Panc1 (cell line): ENCODE data around the gene ME1. TPM values are rescaled to one million over a fixed set of nuclear protein-coding genes. Genes with fewer than 3 reads are reported as not detected.
"Not testable (repeated sequence)": the region's sequence is repeated elsewhere in the genome, so short reads cannot be mapped to it uniquely, and the experiment has no call there.

Experiments used
- ATAC-seq: fragments of 200-7000 bp; cut with Tn5 transposase; 2 replicates; pipeline ENCODE4 v1.9.1; 2020; ENCODE audit warnings: mild to moderate bottlenecking, moderate library complexity
- BruUV-seq: library from RNA; stranded (reverse); fragments of 400-500 nt; replicated peaks from 2 replicates; lab custom pipeline; 2021; lab: Mats Ljungman, UMichigan
- CTCF ChIA-PET: fragments of 300-600 bp; sonication (Branson Sonifier 250); formaldehyde crosslinking; loops from one replicate; lab custom pipeline; 2022; ENCODE audit warnings: antibody characterized with exemption; lab: Charles Lee
- POLR2A ChIA-PET: fragments of 300-600 bp; sonication (Branson Sonifier 250); formaldehyde crosslinking; loops from one replicate; lab custom pipeline; 2022; ENCODE audit warnings: antibody characterized with exemption; lab: Charles Lee
- DNase-seq: peaks from one replicate; pipeline ENCODE4 v3.0.0-alpha.2; 2010; ENCODE audit warnings: low read depth, low spot score
- H3K27ac ChIP-seq: 2 replicates; pipeline ENCODE4 v1.5.1; 2011; ENCODE audit warnings: mild to moderate bottlenecking, low read length, inconsistent platforms
- H3K27me3 ChIP-seq: fragments of 200-500 bp; sonication (Bioruptor generic); 2 replicates; pipeline ENCODE4 v1.6.0; 2014; ENCODE audit warnings: low read length, inconsistent platforms; ENCODE audit not compliant: control insufficient read depth, insufficient read depth
- H3K36me3 ChIP-seq: fragments of 200-500 bp; sonication (Bioruptor generic); 2 replicates; pipeline ENCODE4 v1.5.1; 2014; ENCODE audit warnings: inconsistent platforms, mild to moderate bottlenecking, low read length, moderate library complexity; ENCODE audit not compliant: control insufficient read depth, insufficient read depth
- H3K4me1 ChIP-seq: 2 replicates; pipeline ENCODE4 v1.5.1; 2011; ENCODE audit warnings: inconsistent platforms, mild to moderate bottlenecking, low read length, moderate library complexity; ENCODE audit not compliant: control insufficient read depth, insufficient read depth
- H3K4me3 ChIP-seq, 2 experiments: 2 replicates each; pipeline ENCODE4 v1.5.1; 2011 to 2012; ENCODE audit warnings: low read depth in 2 of 2, low read length in 2 of 2, mild to moderate bottlenecking in 2 of 2, inconsistent platforms in 1 of 2, moderate library complexity in 1 of 2
- H3K9me3 ChIP-seq: fragments of 200-500 bp; sonication (Bioruptor generic); 2 replicates; pipeline ENCODE4 v1.5.1; 2014; ENCODE audit warnings: low read depth, mild to moderate bottlenecking, inconsistent platforms, low read length, moderate library complexity; ENCODE audit not compliant: control insufficient read depth, insufficient read depth
- CTCF ChIP-seq: fragments of 450-650 bp; IDR thresholded peaks from 2 replicates; pipeline ENCODE4 v1.5.1; 2017; ENCODE audit warnings: mild to moderate bottlenecking
- POLR2AphosphoS5 ChIP-seq: IDR thresholded peaks from 2 replicates; pipeline ENCODE4 v1.6.1; 2012; ENCODE audit warnings: mild to moderate bottlenecking, low read depth, low read length, moderate library complexity
- REST ChIP-seq, 2 experiments: IDR thresholded peaks; 2 replicates each; pipeline ENCODE4 v1.6.1; 2011 to 2012; ENCODE audit warnings: low read depth in 2 of 2, control low read depth in 1 of 2, low read length in 1 of 2, mild to moderate bottlenecking in 1 of 2, moderate library complexity in 1 of 2; ENCODE audit not compliant: insufficient read depth in 1 of 2
- SIN3A ChIP-seq: IDR thresholded peaks from 2 replicates; pipeline ENCODE4 v1.6.1; 2012; ENCODE audit warnings: low read depth, mild to moderate bottlenecking, low read length, moderate library complexity, borderline replicate concordance; ENCODE audit not compliant: insufficient read depth
- TCF7L2 ChIP-seq: IDR thresholded peaks from 2 replicates; pipeline ENCODE4 v1.6.1; 2011; ENCODE audit warnings: mild to moderate bottlenecking, low read depth, low read length, inconsistent platforms
- in situ Hi-C: cut with HindIII; loops from 2 replicates; pipeline ENCODE4 v1.10.0; 2016; ENCODE audit warnings: low sequenced_read_pairs, low pct_unique_long_range_greater_than_20kb
- intact Hi-C: fragments of 100-400 bp; cut with micrococcal nuclease; formaldehyde crosslinking; loops from one replicate; pipeline ENCODE4 v1.10.0; 2022; ENCODE audit not compliant: unreplicated experiment
- total RNA-seq: library from RNA; stranded (reverse); gene quantifications from one replicate; pipeline ENCODE4 v1.2.1, GENCODE V29; 2021; ENCODE audit not compliant: unreplicated experiment

Gene ME1
- total RNA-seq, 1 experiment from 2014 or later, result 19.7 TPM

GRCh38 chr6:83362349-83362748 is 68.5 kb downstream of the ME1 start:
- intact Hi-C loops, BruUV-seq, ATAC-seq, H3K9me3 ChIP-seq, H3K36me3 ChIP-seq, H3K27ac ChIP-seq, POLR2A ChIA-PET, in situ Hi-C loops, H3K27me3 ChIP-seq, CTCF ChIA-PET, DNase-seq, H3K4me3 ChIP-seq, H3K4me1 ChIP-seq: not testable (repeated sequence)

- intact Hi-C loops, result no loop called here
These were observed 71.2 kb downstream of the ME1 start for GRCh38 chr6:83359638-83360037.

More at GRCh38 chr6:83359638-83360037, 71.2 kb downstream of the ME1 start:
- ChIA-PET CTCF (no interaction called here), POLR2A (no interaction called here)
- H3K27ac ChIP-seq, result no peak overlapping the region
- no peaks in the 10 kb centered on the region for H3K27me3 ChIP-seq
- no peak for DNase-seq
- H3K36me3 ChIP-seq, result no peaks in the 10 kb centered on the region
- in situ Hi-C loops, result no loop called here
- H3K4me1 ChIP-seq, result no peaks in the 10 kb centered on the region
- no peak for TF ChIP-seq TCF7L2
- no peak for TF ChIP-seq POLR2AphosphoS5
- TF ChIP-seq CTCF, result no peak
- TF ChIP-seq REST (IDR thresholded peaks at IDR 0.05; ENCODE audit: insufficient read depth in 1 of 2, low read depth in 2 of 2, low read length in 1 of 2), result no peak
- TF ChIP-seq SIN3A, result no peak
- no peak for ATAC-seq
- H3K9me3 ChIP-seq, result no peaks in the 10 kb centered on the region
- no TSS peak for BruUV-seq
- no peak overlapping the region for H3K4me3 ChIP-seq
